HG03097 (cell line): ENCODE measurements around the gene HK1.

Source experiments
- ATAC-seq: cut with Tn5 transposase; IDR thresholded peaks from one replicate; pipeline ENCODE4 v1.9.1; 2021; ENCODE audit not compliant: unreplicated experiment, low FRiP score

Gene HK1

GRCh38 chr10:69343905-69344304 lies 65.6 kb downstream of the HK1 start:
- ATAC-seq: no peak

GRCh38 chr10:69344591-69345252 lies 66.4 kb downstream of the HK1 start:
- no peak for ATAC-seq

- no peak for ATAC-seq
Observed at GRCh38 chr10:69345402-69345801, 67.1 kb downstream of the HK1 start.

- ATAC-seq: no peak
Observed at GRCh38 chr10:69345890-69346474, 67.7 kb downstream of the HK1 start.

GRCh38 chr10:69346776-69347175 lies 68.5 kb downstream of the HK1 start:
- ATAC-seq: no peak

- no peak for ATAC-seq
Observed at GRCh38 chr10:69348816-69349541, 70.7 kb downstream of the HK1 start.

- ATAC-seq: no peak
Observed at GRCh38 chr10:69349542-69349888, 71.2 kb downstream of the HK1 start.

- no peak for ATAC-seq
Observed at GRCh38 chr10:69351589-69351988, 73.3 kb downstream of the HK1 start.

- ATAC-seq: no peak
Observed at GRCh38 chr10:69352569-69353264, 74.4 kb downstream of the HK1 start.

- ATAC-seq: no peak
Observed at GRCh38 chr10:69353977-69354635, 75.8 kb downstream of the HK1 start.

- no peak for ATAC-seq
Observed at GRCh38 chr10:69356187-69356586, 77.9 kb downstream of the HK1 start.

- ATAC-seq: no peak
Observed at GRCh38 chr10:69358148-69358795, 80.0 kb downstream of the HK1 start.

- no peak for ATAC-seq
Observed at GRCh38 chr10:69359148-69359547, 80.9 kb downstream of the HK1 start.

GRCh38 chr10:69359594-69359993 lies 81.3 kb downstream of the HK1 start:
- no peak for ATAC-seq

- no peak for ATAC-seq
Observed at GRCh38 chr10:69360485-69361302, 82.4 kb downstream of the HK1 start.

- ATAC-seq: no peak
Observed at GRCh38 chr10:69361303-69361614, 83.0 kb downstream of the HK1 start.

- no peak for ATAC-seq
Observed at GRCh38 chr10:69362471-69362954, 84.2 kb downstream of the HK1 start.

- ATAC-seq: no peak
Observed at GRCh38 chr10:69363666-69364065, 85.4 kb downstream of the HK1 start.

GRCh38 chr10:69364232-69364940 lies 86.1 kb downstream of the HK1 start:
- ATAC-seq: no peak
